NCI-H82 (cell line): ENCODE data around the gene TFDP1.
"Not testable (repeated sequence)": the region's sequence is repeated elsewhere in the genome, so short reads cannot be mapped to it uniquely, and the experiment has no call there.

Source experiments
- DNase-seq: peaks from one replicate; lab custom pipeline; 2025; lab: John Stamatoyannopoulos, UW

Gene TFDP1

DNA sequence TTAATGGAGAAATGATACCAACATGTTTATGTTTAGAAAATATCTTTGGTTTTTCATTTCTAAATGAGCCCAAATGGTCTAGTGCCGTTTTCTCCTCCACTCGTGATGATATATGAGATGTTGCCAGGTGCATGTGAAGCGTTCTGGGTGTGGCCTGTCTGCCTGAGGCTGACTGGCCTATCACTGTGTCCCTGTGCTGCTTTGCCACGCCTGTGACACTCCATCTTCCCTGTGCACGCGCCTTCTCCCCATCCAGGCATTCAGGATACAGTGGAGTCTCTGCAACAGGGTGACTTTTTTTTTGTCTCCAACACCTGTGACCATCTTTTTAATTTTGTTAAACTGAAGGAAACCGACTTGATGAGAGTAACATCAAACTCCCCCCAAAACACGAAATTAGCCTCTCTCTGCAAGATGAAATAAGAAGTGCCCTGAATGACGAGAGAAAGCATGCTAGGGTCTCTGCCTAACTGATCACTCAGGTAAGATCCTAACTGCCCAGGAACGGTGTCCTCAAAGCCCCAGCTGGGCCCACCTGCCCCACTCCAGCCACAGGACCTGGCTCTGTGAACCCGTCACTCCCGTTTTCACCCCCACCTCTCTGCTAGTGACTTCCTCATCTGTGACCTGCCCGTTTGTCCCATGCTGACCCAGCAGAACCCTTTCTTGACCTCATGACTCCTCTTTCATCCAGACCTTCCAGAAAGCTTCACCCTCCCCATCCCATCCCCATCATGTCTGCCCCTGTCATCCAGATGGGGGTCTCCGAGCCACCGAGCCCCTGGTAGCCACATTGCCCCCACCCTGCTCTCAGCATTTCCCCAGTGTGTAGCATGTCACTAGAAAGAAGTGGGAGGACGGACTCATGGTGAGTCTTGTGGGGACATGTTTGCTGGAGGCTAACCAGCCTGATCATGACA, 33.2 kb upstream of the TFDP1 start:
- no peak for DNase-seq

DNA sequence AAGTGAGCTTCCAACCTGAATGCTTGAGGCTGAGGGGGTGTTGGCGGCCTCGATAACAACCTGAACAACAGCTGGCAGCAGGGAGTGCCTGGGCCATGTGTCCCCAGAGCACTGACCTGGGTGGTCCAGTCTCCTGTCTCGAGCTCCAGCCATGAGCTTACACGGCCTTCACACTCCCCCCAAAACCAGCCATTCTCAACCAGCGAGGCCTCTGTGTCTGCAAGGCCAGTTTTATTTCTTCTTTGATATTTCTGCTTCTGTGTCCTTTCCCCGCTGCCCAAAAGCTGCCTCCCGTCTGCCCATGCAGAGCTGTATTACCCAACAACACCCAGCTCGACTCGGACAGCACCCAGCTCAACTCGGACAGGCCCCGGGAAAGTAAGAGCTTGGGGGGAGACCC, 32.5 kb upstream of the TFDP1 start:
- no peak for DNase-seq

- DNase-seq = no peak
Measured at GRCh38 chr13:113552786-113553434, 31.6 kb upstream of the TFDP1 start.

DNA sequence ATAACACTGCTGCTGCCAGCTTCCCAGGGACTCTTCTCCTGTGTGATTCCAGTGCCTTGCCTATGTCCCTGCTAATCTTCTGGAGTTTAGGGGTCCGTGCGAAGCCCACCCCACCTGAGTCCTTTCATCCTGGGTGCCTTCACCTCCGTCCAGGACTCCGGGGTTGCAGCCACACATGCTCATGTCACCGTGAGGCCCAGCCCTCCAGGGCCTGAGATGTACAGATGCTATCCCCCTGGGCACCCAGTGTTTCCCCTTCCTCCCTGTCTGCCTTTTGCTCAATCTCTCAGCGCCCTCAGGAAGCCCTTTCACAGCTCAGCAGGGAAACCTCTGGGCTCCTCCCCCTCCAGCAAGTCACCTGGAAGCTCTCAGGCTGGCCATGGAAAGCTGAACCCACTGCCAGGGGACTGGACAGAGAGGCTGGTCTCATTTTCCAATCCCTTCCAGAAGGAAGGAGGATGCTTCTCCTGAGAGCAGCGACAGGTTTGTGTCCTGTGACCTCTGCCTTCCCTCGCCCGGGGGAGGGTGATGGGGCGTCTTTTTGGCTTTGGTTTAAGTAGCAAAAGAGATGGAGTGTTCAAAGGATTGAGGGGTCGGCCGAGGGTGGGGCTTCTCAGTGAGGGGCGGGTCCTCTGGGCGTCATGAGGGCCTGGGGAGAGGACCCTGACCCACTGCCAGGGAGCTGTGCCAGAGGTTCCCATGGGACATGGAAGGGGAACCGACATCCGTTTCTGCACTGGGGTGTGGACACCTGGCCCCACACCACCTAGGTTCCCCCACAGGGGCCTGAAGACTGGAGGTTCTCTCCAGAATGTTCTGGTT, 30.8 kb upstream of the TFDP1 start:
- no peak for DNase-seq

- no peak for DNase-seq
Measured at GRCh38 chr13:113554333-113554700, 30.2 kb upstream of the TFDP1 start.

- no peak for DNase-seq
Measured at GRCh38 chr13:113555141-113555540, 29.4 kb upstream of the TFDP1 start.

- no peak for DNase-seq
Measured at GRCh38 chr13:113557013-113557412, 27.5 kb upstream of the TFDP1 start.

DNA sequence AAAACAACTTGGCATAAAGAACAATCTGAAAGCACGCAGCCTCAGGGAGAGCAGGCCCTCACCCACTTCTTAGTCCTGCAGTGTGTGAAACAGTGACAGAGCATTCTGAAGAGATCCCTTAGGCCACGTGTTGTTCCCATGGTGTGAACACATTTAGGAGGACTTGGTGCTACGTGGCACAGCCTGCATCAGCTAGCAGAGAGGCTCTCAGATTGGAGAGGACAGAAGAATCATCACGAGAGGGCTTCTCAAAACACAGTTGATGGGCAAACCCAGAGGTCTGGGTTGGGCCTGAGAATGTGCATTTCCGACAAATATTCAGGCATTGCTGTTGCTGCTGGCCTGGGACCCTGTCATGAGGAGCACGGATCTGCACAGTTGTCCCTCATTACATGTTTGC, 26.1 kb upstream of the TFDP1 start:
- no peak for DNase-seq

DNA sequence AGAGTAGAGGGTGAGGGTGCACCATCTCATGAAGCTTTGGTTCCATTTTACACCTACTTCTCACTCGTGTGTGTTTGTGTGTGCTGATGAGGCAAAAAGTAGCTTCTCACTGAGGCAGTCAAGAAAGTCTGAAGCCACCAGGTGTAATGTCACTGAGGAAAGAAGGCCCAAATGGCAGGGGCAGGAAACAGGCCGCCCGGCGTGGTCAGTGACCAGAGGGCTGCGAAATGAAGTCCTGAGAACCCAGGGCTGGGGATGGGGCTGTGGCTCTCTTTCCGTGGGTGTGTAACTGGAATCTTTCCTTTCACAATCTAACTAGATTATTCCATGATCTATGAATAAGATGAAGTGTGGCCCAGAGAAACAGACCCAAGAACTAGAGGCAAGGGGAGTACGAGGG, 25.5 kb upstream of the TFDP1 start:
- no peak for DNase-seq

DNA sequence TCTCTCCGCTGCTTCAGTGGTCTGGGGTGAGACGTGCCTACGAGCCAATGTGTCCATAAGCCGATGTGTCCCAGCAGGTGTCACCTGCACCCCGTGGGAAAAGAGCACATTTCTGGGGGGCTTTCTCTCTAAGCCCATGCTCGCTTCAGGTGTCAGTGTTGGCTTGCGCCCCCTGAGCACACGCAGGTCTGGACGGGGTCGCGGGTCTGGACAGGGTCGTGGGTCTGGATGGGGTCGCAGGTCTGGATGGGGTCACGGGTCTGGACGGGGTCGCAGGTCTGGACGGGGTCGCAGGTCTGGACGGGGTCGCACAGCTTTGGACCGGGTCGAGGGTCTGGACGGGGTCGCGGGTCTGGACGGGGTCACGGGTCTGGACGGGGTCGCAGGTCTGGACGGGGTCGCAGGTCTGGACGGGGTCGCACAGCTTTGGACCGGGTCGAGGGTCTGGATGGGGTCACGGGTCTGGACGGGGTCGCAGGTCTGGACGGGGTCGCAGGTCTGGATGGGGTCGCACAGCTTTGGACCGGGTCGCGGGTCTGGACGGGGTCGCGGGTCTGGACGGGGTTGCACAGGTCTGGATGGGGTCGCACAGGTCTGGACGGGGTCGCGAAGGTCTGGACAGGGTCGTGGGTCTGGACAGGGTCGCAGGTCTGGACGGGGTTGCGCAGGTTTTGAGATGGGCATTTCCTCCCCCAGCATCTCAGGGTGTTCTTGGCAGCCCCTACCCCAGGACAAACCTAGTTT, 24.5 kb upstream of the TFDP1 start:
- no peak for DNase-seq

- no peak for DNase-seq
Measured at GRCh38 chr13:113560645-113561416, 23.7 kb upstream of the TFDP1 start.

DNA sequence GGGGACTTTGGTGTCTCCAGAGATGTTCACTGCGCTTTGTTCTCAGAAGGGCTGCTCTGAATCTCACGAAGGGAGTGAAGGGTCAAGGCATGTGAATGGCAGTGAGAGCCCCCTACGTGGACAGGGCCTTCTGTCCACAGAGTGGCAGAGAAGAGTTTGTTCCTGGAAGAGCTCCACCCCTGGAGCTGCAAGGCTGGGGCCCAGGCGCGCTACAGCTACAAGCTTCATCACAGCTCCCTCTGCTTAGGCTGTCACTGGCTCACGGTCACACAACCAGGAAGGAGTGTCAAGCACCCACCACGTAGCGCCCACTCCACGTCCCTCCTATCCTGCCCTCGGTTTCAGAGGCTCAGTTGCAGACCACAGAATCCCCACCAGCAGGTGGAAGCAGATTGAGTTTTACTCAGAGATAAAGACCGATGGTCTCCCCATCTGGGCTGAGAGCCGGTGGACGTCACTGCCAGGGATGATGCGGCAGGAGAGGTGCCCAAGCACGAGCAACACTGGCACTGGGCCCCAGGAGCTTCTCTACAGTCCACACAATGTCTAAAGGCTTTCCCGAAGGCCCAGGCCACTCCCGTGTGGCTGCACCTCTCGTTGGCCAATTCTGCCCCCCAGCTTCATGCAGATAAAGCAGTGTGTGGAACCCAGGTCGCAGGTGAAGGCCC, 23.0 kb upstream of the TFDP1 start:
- DNase-seq = no peak

DNA sequence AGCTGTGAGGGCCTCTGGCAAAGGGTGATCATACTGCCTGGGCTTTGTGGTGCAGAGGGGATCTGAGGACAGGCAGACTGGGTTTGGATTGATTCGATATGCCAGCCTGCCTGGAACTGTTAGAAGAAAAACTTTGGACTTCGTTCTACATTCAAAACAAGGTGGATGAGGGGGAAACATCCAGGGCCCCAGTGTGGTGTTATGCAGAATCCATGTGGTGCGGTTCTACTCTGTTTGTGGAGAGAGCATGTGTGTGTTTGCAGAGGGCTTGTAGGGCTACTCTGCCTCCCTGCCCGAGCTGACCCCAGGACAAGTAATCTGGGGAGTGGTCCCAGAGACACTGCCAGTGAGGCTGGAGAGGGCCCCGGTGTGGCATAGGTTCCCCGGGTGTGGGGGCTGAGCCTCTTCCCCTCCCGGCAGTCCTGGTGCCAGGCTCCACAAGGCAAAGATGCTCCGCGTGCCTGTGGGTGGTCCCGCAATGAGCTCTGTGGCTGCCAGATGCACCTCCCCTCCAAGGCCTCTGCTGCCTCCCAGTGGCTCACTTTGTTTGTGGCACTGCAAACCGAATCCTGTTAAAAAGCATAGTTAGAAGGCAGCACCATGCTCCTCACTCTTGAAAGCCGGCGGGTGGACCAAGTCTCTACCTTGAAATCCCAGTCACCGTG, 22.3 kb upstream of the TFDP1 start:
- peak; percentile 88 for DNase-seq

GRCh38 chr13:113562844-113563243, 21.7 kb upstream of the TFDP1 start:
- no peak for DNase-seq

DNA sequence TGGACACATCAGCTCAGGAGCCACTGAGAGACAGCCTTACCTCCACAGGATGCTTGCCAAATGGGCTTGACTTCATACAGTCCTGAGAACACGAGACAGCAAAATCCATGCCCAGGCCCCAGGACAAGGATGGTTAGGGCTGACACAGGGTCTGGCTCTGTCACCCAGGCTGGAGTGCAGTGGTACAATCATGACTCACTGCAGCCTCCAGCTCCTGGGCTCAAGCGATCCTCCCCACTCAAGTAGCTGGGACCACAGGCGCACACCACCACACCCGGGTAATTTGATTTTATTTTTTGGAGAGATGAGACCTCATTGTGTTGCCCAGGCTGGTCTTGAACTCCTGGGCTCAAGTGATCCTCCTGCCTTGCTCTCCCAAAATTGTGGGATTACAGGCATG, 21.0 kb upstream of the TFDP1 start:
- DNase-seq = not testable (repeated sequence)

GRCh38 chr13:113564331-113565023, 20.1 kb upstream of the TFDP1 start:
- no peak for DNase-seq

GRCh38 chr13:113565526-113566226, 18.9 kb upstream of the TFDP1 start:
- no peak for DNase-seq

GRCh38 chr13:113566227-113566561, 18.4 kb upstream of the TFDP1 start:
- DNase-seq = no peak

DNA sequence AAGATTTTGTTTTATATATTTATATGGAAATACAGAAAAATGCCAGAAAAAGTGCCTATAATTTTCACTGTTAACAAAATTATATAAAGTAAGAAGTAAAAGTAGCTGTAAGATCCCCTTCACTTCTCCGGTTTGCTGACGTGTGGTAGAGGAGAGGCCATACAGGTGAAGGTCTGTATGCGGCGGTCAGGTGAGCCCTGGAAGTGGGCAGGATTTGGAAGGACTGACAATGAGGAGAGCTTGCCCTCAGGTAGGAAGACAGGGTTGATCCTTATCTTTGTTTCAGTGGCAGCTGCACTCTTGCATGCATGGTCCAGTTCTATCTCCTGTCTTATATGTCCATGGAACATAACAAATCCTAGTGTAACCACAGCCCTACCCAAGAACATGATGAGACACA, 16.9 kb upstream of the TFDP1 start:
- no peak for DNase-seq
